M059J (cell line): ENCODE measurements around the gene ETF1. TPM values are rescaled to one million over a fixed set of nuclear protein-coding genes. Genes with fewer than 3 reads are reported as not detected.
"Not testable (repeated sequence)": the region's sequence is repeated elsewhere in the genome, so short reads cannot be mapped to it uniquely, and the experiment has no call there.

Source experiments
- DNase-seq: peaks from one replicate; pipeline ENCODE4 v3.0.0-alpha.2; 2012; ENCODE audit warnings: low read depth
- total RNA-seq: library from RNA; depleted of rRNA; stranded (reverse); fragments of >200 nt; shearing (Covaris generic); gene quantifications from 2 replicates; pipeline ENCODE4 v1.2.3, GENCODE V29; 2014

Gene ETF1
- total RNA-seq, 1 experiment from 2014 or later = 91.3 TPM

GRCh38 chr5:138529812-138530211 is 13.2 kb downstream of the ETF1 start:
- no peak for DNase-seq

DNA sequence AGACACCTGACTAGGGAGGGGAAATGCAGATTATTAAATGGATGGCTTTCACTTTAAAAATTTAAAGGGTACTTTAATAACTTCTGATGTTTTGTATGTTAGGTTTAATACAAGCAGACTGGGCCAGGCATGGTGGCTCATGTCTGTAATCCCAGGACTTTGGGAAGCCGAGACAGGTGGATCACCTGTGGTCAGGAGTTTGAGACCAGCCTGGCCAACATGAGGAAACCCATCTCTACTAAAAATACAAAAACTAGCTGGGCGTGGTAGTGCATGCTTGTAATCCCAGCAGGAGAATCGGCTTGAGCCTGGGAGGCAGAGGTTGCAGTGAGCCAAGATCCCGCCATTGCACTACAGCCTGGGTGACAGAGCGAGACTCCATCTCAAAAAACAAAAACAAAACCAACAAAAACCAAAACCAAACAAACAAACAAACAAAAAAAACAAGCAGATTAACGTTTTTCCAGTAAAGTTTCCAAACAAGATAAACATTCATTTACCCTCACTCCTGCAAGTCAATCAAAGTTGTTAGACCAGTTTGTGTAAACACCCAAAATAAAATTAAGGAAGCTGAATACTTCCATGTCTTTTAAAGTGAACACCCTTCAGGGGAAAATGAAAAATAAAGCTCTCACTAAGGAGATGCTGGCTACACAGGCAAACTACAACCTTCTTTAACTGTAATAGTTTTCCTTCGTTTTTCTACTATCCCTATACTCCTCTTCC is 14.1 kb downstream of the ETF1 start:
- no peak for DNase-seq

DNA sequence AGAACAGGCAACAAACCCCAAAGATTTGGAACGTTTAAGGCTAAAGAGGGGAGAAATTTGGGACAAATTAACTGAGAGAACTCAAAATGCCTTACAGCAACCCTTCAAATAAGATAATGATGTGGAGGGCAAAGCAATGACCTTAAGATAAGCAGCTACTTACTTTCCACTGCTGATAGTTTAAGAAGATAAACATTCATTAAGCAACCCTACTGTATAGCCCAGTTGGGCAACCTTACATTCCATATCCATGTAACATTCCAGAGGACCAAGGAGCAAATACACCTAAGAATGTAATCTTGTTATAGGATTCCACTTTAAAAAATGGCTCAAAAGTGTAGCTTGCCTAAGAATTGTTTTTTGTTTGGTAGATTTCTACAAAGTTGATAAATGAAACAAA is 14.8 kb downstream of the ETF1 start:
- no peak for DNase-seq

GRCh38 chr5:138527170-138527569 is 15.9 kb downstream of the ETF1 start:
- no peak for DNase-seq

- DNase-seq = no peak
These were observed 19.6 kb downstream of the ETF1 start for GRCh38 chr5:138523406-138523805.

DNA sequence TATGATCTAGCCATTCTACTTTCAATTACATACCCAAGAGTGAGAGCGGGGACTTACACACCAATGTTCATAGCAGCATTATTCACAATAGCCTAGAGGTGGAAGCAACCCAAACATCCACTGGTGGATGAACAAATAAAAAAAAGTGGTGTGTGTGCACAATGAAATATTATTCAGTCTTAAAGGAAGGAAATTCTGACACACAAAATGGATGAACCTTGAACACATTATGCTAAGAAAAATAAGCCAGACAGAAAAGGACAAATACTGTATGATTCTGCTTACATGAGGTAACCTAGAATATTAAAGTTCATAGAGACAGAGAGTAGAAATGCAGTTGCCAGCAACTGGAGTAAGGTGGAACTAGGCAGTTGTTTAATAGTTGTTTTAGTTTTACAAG is 22.1 kb downstream of the ETF1 start:
- DNase-seq = no peak

GRCh38 chr5:138517437-138517836 is 25.6 kb downstream of the ETF1 start:
- no peak for DNase-seq

DNA sequence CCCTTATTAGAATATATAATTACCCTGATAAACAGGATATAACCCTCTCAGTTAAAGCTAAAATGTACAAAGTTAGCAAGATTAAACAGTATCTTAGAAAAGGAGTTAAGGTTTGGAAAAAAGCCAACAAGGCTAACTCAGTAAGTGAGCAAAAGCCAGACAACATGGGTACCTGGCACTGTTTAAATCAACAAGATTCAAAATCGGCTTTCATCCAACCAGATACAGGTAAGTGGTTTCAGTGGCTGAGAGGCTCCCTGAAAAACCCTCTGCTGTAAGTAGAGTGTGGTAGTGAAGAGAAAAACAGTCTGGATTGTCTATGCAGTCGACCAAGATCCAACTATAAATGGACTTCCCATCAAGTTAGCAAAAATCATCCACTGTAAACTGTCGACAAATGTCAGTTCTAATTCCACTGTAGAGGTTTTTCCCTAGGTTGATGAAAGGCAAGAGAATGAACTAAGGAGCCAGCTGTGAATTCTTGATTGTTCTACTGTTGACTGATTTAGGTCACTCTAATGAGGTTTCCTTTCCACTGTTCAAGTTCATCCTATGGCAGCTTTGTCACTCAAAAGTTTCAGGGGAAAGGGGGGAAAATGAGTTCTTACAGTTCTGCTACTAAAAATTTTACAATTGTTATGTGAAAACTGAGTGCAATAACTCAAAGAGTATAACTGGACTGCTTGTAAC is 27.3 kb downstream of the ETF1 start:
- DNase-seq = no peak

DNA sequence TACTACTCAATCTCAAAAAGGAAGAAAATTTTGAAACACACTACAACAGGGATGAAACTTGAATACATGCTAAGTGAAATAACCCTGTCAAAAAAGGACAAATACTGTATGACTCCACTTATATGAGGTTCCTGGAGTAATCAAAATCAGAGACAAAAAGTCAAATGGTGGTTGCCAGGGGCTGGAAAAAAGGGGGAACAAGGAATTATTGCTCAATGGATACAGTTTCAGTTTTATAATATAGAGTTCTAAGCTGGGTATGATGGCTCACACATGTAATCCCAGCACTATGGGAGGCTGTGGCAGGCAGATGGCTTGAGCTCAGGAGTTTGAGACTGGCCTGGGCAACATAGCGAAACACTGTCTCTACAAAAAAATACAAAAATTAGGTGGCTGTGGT is 29.0 kb downstream of the ETF1 start:
- no peak for DNase-seq

- no peak for DNase-seq
These were observed 34.1 kb downstream of the ETF1 start for GRCh38 chr5:138508958-138509357.

- not testable (repeated sequence) for DNase-seq
These were observed 35.6 kb downstream of the ETF1 start for GRCh38 chr5:138507485-138507884.

GRCh38 chr5:138506370-138507306 is 36.4 kb downstream of the ETF1 start:
- no peak for DNase-seq

DNA sequence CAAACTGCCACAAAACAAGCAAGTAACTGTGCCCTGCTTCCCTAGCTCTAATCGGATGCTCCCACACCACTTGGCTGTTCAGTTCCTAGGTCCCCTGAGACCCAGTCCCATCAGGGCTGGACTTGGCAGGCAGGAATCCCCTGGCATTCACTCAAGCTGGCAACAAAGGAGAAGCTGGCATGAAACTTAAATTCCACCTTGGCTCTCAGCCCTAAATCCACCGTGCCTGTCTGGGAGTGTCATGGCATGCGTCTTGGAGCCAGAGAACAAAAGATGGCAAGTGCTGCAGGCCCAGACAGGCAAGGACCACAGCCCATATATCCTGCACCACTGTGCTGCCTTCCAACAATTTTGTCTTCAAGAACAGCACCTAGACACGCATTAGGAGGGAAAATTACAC is 38.2 kb downstream of the ETF1 start:
- DNase-seq = peak; percentile 26

DNA sequence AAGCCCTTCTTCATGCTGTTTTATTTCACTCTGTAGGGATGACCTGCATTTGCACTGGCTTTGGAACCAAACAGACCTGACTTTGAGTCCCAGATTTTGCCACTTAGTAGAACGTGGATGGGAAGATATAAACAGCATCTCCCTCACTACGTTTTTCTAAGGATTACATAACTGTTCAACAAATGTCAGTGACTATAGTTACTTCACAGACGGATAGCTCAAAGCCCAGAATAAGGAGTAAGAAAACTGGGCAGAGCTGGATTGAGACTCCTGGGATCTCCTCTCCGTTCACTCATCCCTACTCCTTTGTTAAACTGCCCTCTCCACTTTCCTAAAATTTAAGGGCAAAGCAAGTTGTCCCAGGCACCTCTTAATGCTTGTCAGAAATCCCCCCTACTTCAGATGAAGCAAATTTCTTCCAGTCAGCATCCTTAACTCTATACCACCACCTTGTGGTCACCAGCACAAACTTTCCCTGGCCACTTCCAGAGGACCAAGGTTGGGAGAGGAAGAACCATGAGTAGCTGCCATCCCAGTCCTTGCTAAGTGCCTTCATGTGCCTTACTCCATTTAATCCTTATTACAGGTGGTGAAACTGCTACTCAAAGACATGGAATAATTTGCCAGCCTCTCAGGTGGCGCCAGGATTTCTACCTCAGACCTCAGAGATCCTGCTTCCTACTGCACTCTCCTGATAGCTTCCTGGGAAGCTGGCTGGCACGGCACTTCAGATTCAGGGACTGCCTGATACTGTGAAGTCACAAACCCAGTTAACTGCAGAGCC is 39.4 kb downstream of the ETF1 start:
- DNase-seq = peak; percentile 66

- no peak for DNase-seq
These were observed 40.5 kb downstream of the ETF1 start for GRCh38 chr5:138502521-138502920.

GRCh38 chr5:138502121-138502520 is 40.9 kb downstream of the ETF1 start:
- no peak for DNase-seq

- no peak for DNase-seq
These were observed 44.7 kb downstream of the ETF1 start for GRCh38 chr5:138498376-138498775.

DNA sequence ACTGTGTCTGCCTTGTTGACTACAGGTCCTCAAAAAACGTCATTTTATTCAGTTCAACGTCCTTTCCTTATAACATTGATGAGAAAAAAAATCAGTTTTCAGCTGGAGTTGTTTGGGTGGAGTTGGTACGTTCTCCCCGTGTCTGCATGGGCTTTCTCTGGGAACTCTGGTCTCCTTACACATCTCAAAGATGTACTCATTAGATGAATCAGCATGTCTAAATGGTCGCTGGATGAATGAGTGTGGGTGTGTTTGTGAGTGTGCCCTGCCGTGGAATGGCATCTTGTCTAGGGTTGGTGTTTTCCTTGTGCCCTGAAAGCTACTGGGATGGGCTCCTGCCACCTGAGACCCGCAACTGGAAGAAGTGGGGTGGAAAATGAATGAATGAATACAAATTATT is 47.7 kb downstream of the ETF1 start:
- DNase-seq = no peak

GRCh38 chr5:138492560-138493045 is 50.4 kb downstream of the ETF1 start:
- DNase-seq = no peak

GRCh38 chr5:138491669-138492559 is 51.1 kb downstream of the ETF1 start:
- DNase-seq = peak; percentile 89
